Spleen (tissue), 7 donors: Measurements from ENCODE around the gene ST8SIA2.

Experiments
- POLR2A ChIP-seq, 3 donors: fragments of 450-650 bp; IDR thresholded peaks; one replicate each; pipeline ENCODE4 v1.5.1; 2017; ENCODE audit warnings: antibody characterized with exemption in 3 of 3, mild to moderate bottlenecking in 1 of 3
- TF ChIP-seq, protein P1 (sequence below), 11 experiments: fragments of 200-600 bp in 7 of 11; fragments of 450-650 bp in 4 of 11; sonication (generic) in 4 of 11; IDR thresholded peaks in 8 of 11; conservative IDR thresholded peaks in 3 of 11; 1 replicate in 7 of 11; 2 replicates in 4 of 11; pipeline versions ENCODE4 v1.4.0 to v1.8.0; 2016 to 2021; ENCODE audit warnings: antibody characterized with exemption in 11 of 11, inconsistent platforms in 4 of 11, mild to moderate bottlenecking in 1 of 11
- donor health status: DM: no; HTN: no; CAD: no; lungs with moderate emphysema.
- donor health status: DM: no; HTN: no; CAD: no.
- donor health status: DM: no; HTN: no; CAD: no.

DNA sequence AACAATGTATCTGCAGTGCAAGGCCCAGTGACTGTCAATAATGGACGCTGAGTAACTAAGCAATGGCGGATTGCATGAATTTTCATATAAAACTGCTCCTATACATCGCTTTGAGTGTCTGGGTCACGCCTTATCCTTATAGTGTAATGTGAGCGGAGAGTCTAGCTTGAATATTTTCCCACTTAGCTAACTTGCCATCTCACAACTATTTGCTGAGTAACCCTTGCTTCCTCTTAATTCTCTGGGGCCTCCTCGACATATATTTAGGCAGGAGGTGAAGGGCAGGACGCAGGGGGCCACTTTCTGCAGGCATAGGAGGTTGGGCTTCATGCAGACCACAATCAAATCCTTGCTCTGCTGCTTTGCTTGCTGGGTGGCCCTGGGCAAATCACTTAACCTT lies 24.0 kb downstream of the ST8SIA2 start:
- TF ChIP-seq POLR2A (IDR thresholded peaks at IDR 0.05), result no peak
- TF ChIP-seq, protein P1, sequence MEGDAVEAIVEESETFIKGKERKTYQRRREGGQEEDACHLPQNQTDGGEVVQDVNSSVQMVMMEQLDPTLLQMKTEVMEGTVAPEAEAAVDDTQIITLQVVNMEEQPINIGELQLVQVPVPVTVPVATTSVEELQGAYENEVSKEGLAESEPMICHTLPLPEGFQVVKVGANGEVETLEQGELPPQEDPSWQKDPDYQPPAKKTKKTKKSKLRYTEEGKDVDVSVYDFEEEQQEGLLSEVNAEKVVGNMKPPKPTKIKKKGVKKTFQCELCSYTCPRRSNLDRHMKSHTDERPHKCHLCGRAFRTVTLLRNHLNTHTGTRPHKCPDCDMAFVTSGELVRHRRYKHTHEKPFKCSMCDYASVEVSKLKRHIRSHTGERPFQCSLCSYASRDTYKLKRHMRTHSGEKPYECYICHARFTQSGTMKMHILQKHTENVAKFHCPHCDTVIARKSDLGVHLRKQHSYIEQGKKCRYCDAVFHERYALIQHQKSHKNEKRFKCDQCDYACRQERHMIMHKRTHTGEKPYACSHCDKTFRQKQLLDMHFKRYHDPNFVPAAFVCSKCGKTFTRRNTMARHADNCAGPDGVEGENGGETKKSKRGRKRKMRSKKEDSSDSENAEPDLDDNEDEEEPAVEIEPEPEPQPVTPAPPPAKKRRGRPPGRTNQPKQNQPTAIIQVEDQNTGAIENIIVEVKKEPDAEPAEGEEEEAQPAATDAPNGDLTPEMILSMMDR (IDR thresholded peaks at IDR 0.05 in 8 of 11, conservative IDR thresholded peaks at IDR 0.05 in 3 of 11), result no peak
